ENCODE results near the gene CCL3.
"Not testable (repeated sequence)": the region's sequence is repeated elsewhere in the genome, so short reads cannot be mapped to it uniquely, and the experiment has no call there.

Gene CCL3

DNA sequence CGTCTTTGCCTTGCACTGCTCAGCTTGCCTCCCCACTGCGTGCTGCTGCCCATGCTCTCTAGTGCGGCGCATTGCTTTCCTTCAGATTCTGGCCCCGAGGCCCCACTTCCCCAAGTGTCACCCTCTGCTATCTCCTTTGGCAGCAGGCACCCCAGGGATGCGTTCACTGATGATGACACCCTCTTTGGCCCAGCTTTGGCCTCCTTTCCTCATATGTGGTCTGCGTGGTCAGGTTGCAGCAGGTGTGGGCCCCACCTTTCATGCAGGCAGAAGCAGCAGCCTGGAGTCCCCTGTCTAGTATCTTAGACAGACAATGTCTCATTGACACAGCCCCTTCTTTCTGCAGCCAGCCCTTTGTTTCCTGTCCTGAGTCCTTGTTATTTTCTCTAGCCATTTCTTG is 4.8 kb upstream of the CCL3 start:
- no peaks in the 10 kb centered on the region for H3K36me3 ChIP-seq (ENCODE audit: control insufficient read depth, low read depth, low read length)
- H3K27me3 ChIP-seq (ENCODE audit: control insufficient read depth, insufficient read depth, low read length) = no peaks in the 10 kb centered on the region
- no peaks in the 10 kb centered on the region for H3K4me1 ChIP-seq (ENCODE audit: control insufficient read depth, low read depth, low read length)
- no peak overlapping the region for H3K9ac ChIP-seq (ENCODE audit: low read length)
- no peak overlapping the region for H3K27ac ChIP-seq (ENCODE audit: low read length)
- H3K9me3 ChIP-seq (ENCODE audit: control insufficient read depth, low read depth, low read length) = no peaks in the 10 kb centered on the region
- no peak overlapping the region for H3K4me3 ChIP-seq (ENCODE audit: low read length)

DNA sequence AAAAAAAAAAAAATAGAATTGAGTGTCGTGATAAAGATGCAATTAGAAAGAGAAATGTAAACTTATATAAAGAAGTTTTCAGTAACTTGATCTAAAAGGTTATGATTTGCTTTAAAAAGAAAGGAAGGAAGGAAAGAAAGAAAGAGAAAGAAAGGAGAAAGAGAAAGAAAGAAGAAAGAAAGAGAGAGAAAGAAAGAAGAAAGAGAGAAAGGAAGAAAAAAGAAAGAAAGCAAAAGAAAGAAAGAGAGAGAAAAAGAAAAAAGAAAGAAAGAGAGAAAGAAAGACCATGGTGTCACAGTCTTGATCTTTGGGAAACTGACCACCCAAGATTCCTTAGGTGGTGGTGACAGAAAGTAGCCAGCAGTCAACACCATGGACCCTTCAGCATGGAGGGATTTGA is 4.3 kb upstream of the CCL3 start:
- no peaks in the 10 kb centered on the region for H3K9me3 ChIP-seq (ENCODE audit: control insufficient read depth, low read depth, low read length)
- no peaks in the 10 kb centered on the region for H3K27me3 ChIP-seq (ENCODE audit: control insufficient read depth, insufficient read depth, low read length)
- no peak overlapping the region for H3K9ac ChIP-seq (ENCODE audit: low read length)
- H3K36me3 ChIP-seq (ENCODE audit: control insufficient read depth, low read depth, low read length) = no peaks in the 10 kb centered on the region
- no peak overlapping the region for H3K4me3 ChIP-seq (ENCODE audit: low read length)
- no peak overlapping the region for H3K27ac ChIP-seq (ENCODE audit: low read length)
- H3K4me1 ChIP-seq (ENCODE audit: control insufficient read depth, low read depth, low read length) = no peaks in the 10 kb centered on the region

DNA sequence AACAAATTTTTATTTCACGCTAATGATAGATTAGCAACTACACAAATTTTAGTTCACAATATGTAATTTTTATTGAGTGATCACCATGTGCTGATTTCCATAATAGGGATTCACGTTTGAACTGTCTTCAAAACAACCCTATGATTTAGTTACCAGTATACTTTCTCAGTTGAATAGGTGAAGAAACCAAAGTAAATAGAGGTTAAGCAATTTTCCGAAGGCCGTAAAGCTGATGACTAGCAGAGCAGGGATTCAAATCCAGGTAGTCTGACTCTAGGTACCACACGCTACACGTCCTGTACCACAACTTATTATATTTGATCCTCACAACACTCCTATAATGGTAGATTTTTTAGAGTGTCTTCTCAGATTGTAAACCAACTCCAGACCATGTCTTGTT is 2.8 kb upstream of the CCL3 start:
- not testable (repeated sequence) for H3K4me3 ChIP-seq (ENCODE audit: low read length); H3K36me3 ChIP-seq (ENCODE audit: control insufficient read depth, low read depth, low read length); H3K4me1 ChIP-seq (ENCODE audit: control insufficient read depth, low read depth, low read length); H3K27ac ChIP-seq (ENCODE audit: low read length); H3K27me3 ChIP-seq (ENCODE audit: control insufficient read depth, insufficient read depth, low read length); H3K9me3 ChIP-seq (ENCODE audit: control insufficient read depth, low read depth, low read length); H3K9ac ChIP-seq (ENCODE audit: low read length)

DNA sequence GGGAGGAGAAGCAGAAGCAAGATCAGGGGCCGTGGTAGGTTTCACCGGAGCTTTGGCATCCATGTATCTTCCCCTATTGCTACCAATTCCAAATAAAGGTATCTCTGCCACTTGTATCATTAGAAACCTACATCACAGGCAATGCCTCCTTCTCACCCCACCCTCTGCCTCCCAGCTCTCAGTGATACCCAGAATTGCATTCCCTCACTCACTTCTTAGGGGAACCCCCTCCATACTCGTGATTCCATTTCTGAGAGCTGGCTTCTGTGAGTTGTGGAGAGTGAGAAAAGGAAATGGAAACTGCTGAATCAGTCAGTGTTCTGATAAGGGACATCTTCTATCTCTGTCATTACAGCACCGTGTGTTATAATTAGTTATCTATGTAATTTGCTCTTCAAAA is 2.3 kb upstream of the CCL3 start:
- Histone ChIP-seq H3K36me3 (ENCODE audit: control insufficient read depth, low read depth, low read length) (no peaks in the 10 kb centered on the region), H3K27me3 (ENCODE audit: control insufficient read depth, insufficient read depth, low read length) (no peaks in the 10 kb centered on the region), H3K9me3 (ENCODE audit: control insufficient read depth, low read depth, low read length) (no peaks in the 10 kb centered on the region), H3K4me3 (ENCODE audit: low read length) (no peak overlapping the region), H3K4me1 (ENCODE audit: control insufficient read depth, low read depth, low read length) (no peaks in the 10 kb centered on the region), H3K9ac (ENCODE audit: low read length) (no peak overlapping the region), H3K27ac (ENCODE audit: low read length) (no peak overlapping the region)

DNA sequence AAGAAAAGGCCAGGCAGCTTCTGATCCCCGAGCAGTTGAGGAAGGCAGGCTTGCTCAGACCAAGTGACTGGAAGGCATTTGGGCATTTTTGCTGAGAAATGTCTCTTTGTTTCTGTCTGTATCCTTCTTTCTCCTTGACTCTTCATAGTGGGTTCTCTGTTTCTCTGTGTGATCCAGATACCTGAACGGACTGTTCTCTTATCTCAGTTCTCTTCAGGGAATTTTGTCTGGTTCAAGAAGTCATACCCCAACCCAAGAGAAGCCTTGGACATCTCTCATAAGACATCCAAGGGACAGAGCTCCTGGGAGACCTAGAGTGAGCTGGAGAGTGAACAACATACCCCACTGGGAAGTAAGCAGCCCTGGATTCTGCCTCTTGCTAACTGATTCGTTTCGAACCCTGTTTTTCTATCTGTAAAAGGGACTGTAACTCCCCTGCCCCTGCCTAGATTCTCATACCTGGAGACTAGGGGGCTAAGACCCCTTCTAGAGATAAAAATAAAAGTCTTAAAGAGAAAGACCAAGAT is 541 bp downstream of the CCL3 start:
- H3K27ac ChIP-seq (ENCODE audit: low read length) = no peak overlapping the region
- H3K4me1 ChIP-seq (ENCODE audit: control insufficient read depth, low read depth, low read length) = peaks cover 4% of the 10 kb centered on the region
- no peaks in the 10 kb centered on the region for H3K27me3 ChIP-seq (ENCODE audit: control insufficient read depth, insufficient read depth, low read length)
- H3K4me3 ChIP-seq (ENCODE audit: low read length) = no peak overlapping the region
- no peak overlapping the region for H3K9ac ChIP-seq (ENCODE audit: low read length)
- no peaks in the 10 kb centered on the region for H3K36me3 ChIP-seq (ENCODE audit: control insufficient read depth, low read depth, low read length)
- no peaks in the 10 kb centered on the region for H3K9me3 ChIP-seq (ENCODE audit: control insufficient read depth, low read depth, low read length)

DNA sequence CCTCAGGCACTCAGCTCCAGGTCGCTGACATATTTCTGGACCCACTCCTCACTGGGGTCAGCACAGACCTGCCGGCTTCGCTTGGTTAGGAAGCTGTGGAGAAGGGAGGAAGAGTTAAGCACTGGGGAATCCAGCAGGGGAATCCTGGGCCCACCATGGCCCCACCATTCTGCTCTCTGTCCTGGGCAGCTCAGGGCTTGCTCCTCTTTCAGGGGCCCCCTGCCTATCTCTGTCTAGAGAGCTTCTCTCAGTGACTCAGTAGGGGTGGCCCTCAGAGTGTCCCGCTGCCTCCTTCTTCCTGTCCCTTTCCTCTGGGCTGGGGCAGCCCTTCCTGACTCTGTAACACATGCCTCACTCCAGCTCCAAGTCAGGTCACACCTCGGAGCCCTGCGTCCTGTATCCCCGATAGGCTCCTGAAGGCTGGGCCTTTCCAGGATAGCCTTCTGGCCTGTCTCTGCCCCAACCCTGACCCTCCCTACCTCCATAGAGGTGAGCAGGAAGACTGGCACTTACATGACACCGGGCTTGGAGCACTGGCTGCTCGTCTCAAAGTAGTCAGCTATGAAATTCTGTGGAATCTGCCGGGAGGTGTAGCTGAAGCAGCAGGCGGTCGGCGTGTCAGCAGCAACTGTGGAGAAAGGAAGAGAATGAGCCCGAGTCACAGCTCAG is 1.1 kb downstream of the CCL3 start:
- H3K4me1 ChIP-seq (ENCODE audit: control insufficient read depth, low read depth, low read length) = peaks cover 4% of the 10 kb centered on the region
- no peaks in the 10 kb centered on the region for H3K27me3 ChIP-seq (ENCODE audit: control insufficient read depth, insufficient read depth, low read length)
- H3K9me3 ChIP-seq (ENCODE audit: control insufficient read depth, low read depth, low read length) = no peaks in the 10 kb centered on the region
- H3K27ac ChIP-seq (ENCODE audit: low read length) = no peak overlapping the region
- no peaks in the 10 kb centered on the region for H3K36me3 ChIP-seq (ENCODE audit: control insufficient read depth, low read depth, low read length)
- no peak overlapping the region for H3K4me3 ChIP-seq (ENCODE audit: low read length)
- no peak overlapping the region for H3K9ac ChIP-seq (ENCODE audit: low read length)

DNA sequence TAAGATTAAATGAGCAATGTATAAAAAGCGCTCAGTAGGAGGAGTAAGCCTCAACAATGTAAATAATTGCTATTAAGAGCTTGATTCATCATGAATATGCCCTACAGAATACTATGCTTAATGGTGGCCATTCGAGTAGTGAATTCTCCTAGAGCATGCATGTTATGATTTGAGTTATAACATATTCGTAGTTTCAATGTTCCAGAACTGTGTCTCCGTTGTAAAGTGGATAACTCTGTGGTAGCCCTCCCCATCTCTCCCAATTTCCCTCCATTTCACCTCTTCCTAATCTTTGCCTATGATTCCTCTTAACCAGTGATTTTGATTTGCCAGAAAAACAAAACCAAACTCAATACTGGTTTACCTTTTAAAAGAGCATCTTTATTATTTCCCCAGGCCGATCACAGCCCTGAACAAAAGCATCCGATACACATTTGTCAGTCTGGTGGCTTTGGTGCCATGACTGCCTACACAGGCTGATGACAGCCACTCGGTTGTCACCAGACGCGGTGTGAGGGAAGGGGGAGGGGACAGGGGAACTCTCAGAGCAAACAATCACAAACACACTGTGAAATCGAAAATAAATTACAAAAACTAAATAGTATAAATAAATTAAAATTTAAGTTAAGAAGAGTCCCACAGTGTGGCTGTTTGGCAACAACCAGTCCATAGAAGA is 1.9 kb downstream of the CCL3 start:
- H3K27ac ChIP-seq (ENCODE audit: low read length); H3K9ac ChIP-seq (ENCODE audit: low read length); H3K36me3 ChIP-seq (ENCODE audit: control insufficient read depth, low read depth, low read length); H3K4me1 ChIP-seq (ENCODE audit: control insufficient read depth, low read depth, low read length); H3K4me3 ChIP-seq (ENCODE audit: low read length); H3K27me3 ChIP-seq (ENCODE audit: control insufficient read depth, insufficient read depth, low read length); H3K9me3 ChIP-seq (ENCODE audit: control insufficient read depth, low read depth, low read length): not testable (repeated sequence)

DNA sequence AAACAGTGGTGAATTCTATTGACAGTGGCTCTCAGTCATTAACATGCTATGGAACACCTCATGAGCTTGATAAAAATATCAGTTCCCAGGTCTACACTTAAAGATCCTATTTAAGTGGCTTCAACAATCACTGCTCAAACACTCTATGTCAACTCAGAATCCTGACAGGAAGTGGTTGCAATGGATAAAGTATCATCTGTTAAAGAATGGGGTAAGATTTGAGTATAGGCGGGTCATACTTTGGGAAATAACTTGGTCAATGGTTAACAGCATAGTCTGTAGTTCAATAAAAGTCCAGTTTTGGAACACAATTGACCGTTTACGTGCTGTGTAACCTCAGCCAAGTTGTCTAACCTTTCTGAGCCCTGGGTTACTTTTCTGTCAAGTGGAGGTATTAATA is 2.5 kb downstream of the CCL3 start:
- H3K27me3 ChIP-seq (ENCODE audit: control insufficient read depth, insufficient read depth, low read length); H3K4me3 ChIP-seq (ENCODE audit: low read length); H3K9ac ChIP-seq (ENCODE audit: low read length); H3K9me3 ChIP-seq (ENCODE audit: control insufficient read depth, low read depth, low read length); H3K36me3 ChIP-seq (ENCODE audit: control insufficient read depth, low read depth, low read length); H3K27ac ChIP-seq (ENCODE audit: low read length); H3K4me1 ChIP-seq (ENCODE audit: control insufficient read depth, low read depth, low read length): not testable (repeated sequence)

DNA sequence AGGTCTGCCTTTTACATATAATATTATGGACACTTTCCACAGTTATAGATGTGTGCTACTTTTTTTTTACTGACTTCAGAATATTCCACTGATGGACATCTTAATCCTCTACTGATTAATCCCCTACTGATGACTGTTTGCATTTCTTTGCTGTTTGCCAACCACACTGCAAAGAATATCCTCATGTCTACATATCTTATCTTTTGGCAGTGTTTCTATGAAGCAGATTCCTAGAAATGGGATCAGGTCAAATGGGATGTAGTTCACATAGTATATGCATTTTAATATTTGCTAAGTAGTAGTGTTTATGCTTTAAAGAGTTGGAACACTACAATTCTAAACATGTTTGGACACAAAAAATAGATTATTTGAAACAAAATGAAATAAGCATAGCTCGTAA is 3.2 kb downstream of the CCL3 start:
- Histone ChIP-seq H3K27ac (ENCODE audit: low read length) (no peak overlapping the region), H3K4me1 (ENCODE audit: control insufficient read depth, low read depth, low read length) (peaks cover 4% of the 10 kb centered on the region), H3K9me3 (ENCODE audit: control insufficient read depth, low read depth, low read length) (no peaks in the 10 kb centered on the region), H3K9ac (ENCODE audit: low read length) (no peak overlapping the region), H3K27me3 (ENCODE audit: control insufficient read depth, insufficient read depth, low read length) (no peaks in the 10 kb centered on the region), H3K4me3 (ENCODE audit: low read length) (no peak overlapping the region), H3K36me3 (ENCODE audit: control insufficient read depth, low read depth, low read length) (no peaks in the 10 kb centered on the region)

DNA sequence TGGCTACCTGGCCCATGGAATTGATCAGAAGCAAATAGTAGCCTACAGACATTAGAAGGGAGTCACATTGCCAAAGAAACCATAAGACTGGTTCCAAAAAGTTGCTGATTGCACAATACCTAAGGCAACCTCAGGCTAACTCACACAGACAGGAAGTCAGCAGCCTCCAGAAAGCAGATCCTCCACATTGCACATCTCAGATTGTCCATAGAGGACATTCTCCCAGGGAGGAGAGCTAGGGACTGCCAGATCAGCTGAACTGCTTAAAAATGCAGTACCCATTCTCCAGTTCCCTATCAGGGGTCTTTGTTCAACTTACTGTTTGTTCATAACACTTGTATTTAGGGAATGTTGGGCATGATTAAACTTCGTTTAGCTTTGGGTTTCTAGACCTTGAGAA is 4.2 kb downstream of the CCL3 start:
- H3K27ac ChIP-seq (ENCODE audit: low read length) = no peak overlapping the region
- H3K27me3 ChIP-seq (ENCODE audit: control insufficient read depth, insufficient read depth, low read length) = no peaks in the 10 kb centered on the region
- no peaks in the 10 kb centered on the region for H3K9me3 ChIP-seq (ENCODE audit: control insufficient read depth, low read depth, low read length)
- H3K4me1 ChIP-seq (ENCODE audit: control insufficient read depth, low read depth, low read length) = peaks cover 4% of the 10 kb centered on the region
- no peaks in the 10 kb centered on the region for H3K36me3 ChIP-seq (ENCODE audit: control insufficient read depth, low read depth, low read length)
- no peak overlapping the region for H3K9ac ChIP-seq (ENCODE audit: low read length)
- H3K4me3 ChIP-seq (ENCODE audit: low read length) = no peak overlapping the region

DNA sequence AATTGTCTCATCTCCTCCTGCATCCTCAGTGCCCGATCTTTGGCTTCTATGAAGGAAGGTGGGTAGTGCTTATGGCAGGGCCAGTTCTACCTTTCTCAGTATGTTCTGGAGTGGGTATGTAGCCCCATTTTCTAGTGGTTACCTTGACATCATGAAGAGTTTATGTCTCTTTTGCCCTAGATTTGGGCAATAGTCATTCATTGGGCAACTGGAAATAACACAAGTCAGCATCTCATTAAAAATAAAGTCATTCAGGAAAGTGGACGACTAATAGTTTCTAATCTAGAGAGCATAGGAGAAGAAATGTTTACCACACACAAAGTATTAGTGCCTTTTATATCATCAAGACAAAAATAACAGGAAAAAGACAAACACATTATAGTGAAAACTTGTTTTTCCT is 6.3 kb downstream of the CCL3 start:
- H3K27ac ChIP-seq (ENCODE audit: low read length); H3K9me3 ChIP-seq (ENCODE audit: control insufficient read depth, low read depth, low read length); H3K4me3 ChIP-seq (ENCODE audit: low read length); H3K9ac ChIP-seq (ENCODE audit: low read length); H3K36me3 ChIP-seq (ENCODE audit: control insufficient read depth, low read depth, low read length); H3K4me1 ChIP-seq (ENCODE audit: control insufficient read depth, low read depth, low read length); H3K27me3 ChIP-seq (ENCODE audit: control insufficient read depth, insufficient read depth, low read length): not testable (repeated sequence)

DNA sequence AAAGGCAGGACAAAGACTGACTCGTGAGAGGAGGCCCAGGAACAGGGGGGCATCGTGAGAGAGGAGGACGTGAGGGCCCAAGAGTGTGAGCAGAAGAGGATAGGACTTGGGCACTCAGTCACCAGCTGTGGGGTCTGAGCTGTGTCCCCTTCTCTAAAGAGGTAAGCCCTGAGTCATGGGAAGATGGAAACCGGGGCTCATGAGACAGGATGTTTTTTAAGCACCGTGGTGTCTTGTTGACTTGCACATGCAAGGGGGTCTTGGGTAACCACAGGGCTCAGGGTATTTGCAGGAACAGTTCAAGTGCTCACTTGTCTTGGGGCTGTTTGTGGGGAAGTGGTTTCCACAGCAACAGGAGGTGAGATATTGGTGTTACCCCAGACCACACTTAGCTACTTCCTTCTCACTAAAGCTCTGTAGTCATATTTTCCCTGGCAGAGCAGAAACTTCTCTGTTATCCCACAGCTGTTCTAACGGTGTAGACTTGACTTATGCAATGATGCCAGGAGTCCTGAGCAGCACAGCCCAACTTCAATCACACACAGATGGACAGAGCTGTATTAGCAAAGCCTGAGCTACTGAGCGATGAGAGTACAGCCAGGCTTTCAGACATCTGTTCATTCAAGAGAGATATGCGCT is 7.3 kb downstream of the CCL3 start:
- not testable (repeated sequence) for H3K27ac ChIP-seq (ENCODE audit: low read length); H3K27me3 ChIP-seq (ENCODE audit: control insufficient read depth, insufficient read depth, low read length); H3K9ac ChIP-seq (ENCODE audit: low read length)

More for the DNA sequence above, 7.3 kb downstream of the CCL3 start:
- not testable (repeated sequence) for H3K4me3 ChIP-seq (ENCODE audit: low read length); H3K9me3 ChIP-seq (ENCODE audit: control insufficient read depth, low read depth, low read length); H3K36me3 ChIP-seq (ENCODE audit: control insufficient read depth, low read depth, low read length); H3K4me1 ChIP-seq (ENCODE audit: control insufficient read depth, low read depth, low read length)
